ENCODE data around the gene NFKBIE. TPM values are rescaled to one million over a fixed set of nuclear protein-coding genes. Genes with fewer than 3 reads are reported as not detected.

NFKBIE gene
- total and polyA plus RNA-seq, 2 donors (not counting 1 experiment from before 2014, with no cell fraction given) = 46.5 to 90.0 TPM

DNA sequence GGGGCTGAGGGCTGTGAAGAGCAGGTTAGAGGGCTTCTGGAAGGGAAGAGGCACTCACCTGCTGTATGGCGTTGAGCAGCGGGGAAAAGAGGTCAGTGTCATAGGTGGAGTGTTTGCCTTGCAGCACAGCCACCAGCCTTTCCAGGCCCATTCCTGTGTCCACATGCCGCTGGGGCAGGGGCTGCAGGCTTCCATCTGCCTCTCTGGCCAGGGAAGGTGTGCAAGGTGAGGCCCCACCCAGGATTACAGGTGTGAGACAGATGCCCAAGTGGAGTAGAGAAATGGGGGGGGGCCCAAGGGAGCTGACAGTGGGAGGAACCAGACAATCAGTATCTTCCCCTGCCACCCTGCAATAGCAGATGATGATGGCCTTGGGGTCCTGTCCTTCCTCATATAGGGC, 44.9 kb upstream of the NFKBIE start:
- Mint-ChIP-seq H3K4me3 (no peak overlapping the region), H3K27me3 (no peaks in the 10 kb centered on the region), H3K27ac (no peak overlapping the region), H3K9me3 (ENCODE audit: insufficient read depth) (no peaks in the 10 kb centered on the region), H3K4me1 (peaks cover 17% of the 10 kb centered on the region)
- ATAC-seq (ENCODE audit: low read depth) = no peak
- Histone ChIP-seq H2AFZ (ENCODE audit: insufficient read depth, low read depth, low read length, poor library complexity, severe bottlenecking) (no peak overlapping the region), H3K4me1 (ENCODE audit: control insufficient read depth in 2 of 2, insufficient read depth in 2 of 2, low read length in 2 of 2) (peaks cover 7 to 9% of the 10 kb centered on the region in 2 donors), H3K79me2 (ENCODE audit: control insufficient read depth, insufficient read depth, low read length) (peaks cover 17% of the 10 kb centered on the region), H3K27ac (ENCODE audit: low read length in 2 of 2) (no peak overlapping the region), H3K9me3 (ENCODE audit: control extremely low read depth in 1 of 3, control insufficient read depth in 2 of 3, insufficient read depth in 1 of 3, low read length in 2 of 3) (no peaks in the 10 kb centered on the region), H3K4me3 (ENCODE audit: control extremely low read depth in 1 of 5, extremely low read depth in 1 of 5, insufficient read depth in 1 of 5, low read depth in 2 of 5, low read length in 4 of 5) (no peak overlapping the region), H3K9ac (ENCODE audit: low read length) (no peak overlapping the region), H3K36me3 (replicated peaks in 1 of 2; ENCODE audit: control extremely low read depth in 1 of 2, control insufficient read depth in 1 of 2, extremely low read depth in 1 of 2, insufficient read depth in 2 of 2, low read length in 1 of 2) (peaks cover 0 to 47% of the 10 kb centered on the region in 2 experiments), H3K4me2 (replicated peaks; ENCODE audit: low read depth, low read length, poor library complexity, severe bottlenecking) (no peak overlapping the region), H3K27me3 (replicated peaks in 1 of 4; ENCODE audit: control extremely low read depth in 1 of 4, control insufficient read depth in 3 of 4, insufficient read depth in 4 of 4, low read length in 3 of 4) (no peaks in the 10 kb centered on the region), H4K20me1 (ENCODE audit: control insufficient read depth, insufficient read depth, low read length, poor library complexity, severe bottlenecking) (no peaks in the 10 kb centered on the region)
- no peak for DNase-seq
- TF ChIP-seq, protein P1, sequence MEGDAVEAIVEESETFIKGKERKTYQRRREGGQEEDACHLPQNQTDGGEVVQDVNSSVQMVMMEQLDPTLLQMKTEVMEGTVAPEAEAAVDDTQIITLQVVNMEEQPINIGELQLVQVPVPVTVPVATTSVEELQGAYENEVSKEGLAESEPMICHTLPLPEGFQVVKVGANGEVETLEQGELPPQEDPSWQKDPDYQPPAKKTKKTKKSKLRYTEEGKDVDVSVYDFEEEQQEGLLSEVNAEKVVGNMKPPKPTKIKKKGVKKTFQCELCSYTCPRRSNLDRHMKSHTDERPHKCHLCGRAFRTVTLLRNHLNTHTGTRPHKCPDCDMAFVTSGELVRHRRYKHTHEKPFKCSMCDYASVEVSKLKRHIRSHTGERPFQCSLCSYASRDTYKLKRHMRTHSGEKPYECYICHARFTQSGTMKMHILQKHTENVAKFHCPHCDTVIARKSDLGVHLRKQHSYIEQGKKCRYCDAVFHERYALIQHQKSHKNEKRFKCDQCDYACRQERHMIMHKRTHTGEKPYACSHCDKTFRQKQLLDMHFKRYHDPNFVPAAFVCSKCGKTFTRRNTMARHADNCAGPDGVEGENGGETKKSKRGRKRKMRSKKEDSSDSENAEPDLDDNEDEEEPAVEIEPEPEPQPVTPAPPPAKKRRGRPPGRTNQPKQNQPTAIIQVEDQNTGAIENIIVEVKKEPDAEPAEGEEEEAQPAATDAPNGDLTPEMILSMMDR (IDR thresholded peaks at IDR 0.05) = no peak
- TF ChIP-seq EZH2 (IDR thresholded peaks at IDR 0.05; ENCODE audit: borderline replicate concordance, insufficient read depth, low read depth, low read length, poor library complexity, severe bottlenecking) = no peak
- intact Hi-C loops (cut with micrococcal nuclease) = no loop called here
- ChIA-PET CTCF (interaction anchor here (1.2 to 9.6 kb wide), 3 partner anchors 28 to 137 kb away, joined by 4 to 107 read pairs (median 10); partner anchors contain the start of gene TMEM151B), POLR2A (no interaction called here)
- 100% methylated on average over 3 of the region's 3 CpGs for WGBS (ENCODE audit: insufficient coverage)

DNA sequence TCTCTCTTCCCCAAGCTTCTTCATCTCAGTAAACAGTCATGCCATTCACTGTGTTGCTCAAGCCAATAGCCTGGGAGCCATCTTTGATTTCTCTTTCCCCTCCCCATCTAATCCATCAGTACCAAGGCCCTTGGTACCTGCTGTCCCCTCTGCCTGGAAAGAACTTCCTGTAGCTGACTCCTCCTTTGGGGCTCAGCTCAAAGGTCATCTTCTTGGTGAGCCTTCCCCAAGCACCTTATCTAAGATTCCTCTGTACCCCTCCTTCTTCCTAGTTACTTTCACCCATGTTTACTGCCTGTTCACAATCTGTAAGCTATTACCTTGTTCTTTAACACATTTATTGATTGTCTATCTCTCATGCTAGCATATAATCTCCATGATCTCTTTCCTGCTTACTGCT, 44.3 kb upstream of the NFKBIE start:
- Mint-ChIP-seq H3K27ac (no peak overlapping the region), H3K4me3 (no peak overlapping the region), H3K9me3 (ENCODE audit: insufficient read depth) (no peaks in the 10 kb centered on the region), H3K4me1 (peaks cover 17% of the 10 kb centered on the region), H3K27me3 (no peaks in the 10 kb centered on the region)
- Histone ChIP-seq H3K4me2 (replicated peaks; ENCODE audit: low read depth, low read length, poor library complexity, severe bottlenecking) (no peak overlapping the region), H3K4me3 (ENCODE audit: control extremely low read depth in 1 of 5, extremely low read depth in 1 of 5, insufficient read depth in 1 of 5, low read depth in 2 of 5, low read length in 4 of 5) (no peak overlapping the region), H2AFZ (ENCODE audit: insufficient read depth, low read depth, low read length, poor library complexity, severe bottlenecking) (no peak overlapping the region), H3K9ac (ENCODE audit: low read length) (no peak overlapping the region), H3K79me2 (ENCODE audit: control insufficient read depth, insufficient read depth, low read length) (peaks cover 17% of the 10 kb centered on the region), H3K36me3 (replicated peaks in 1 of 2; ENCODE audit: control extremely low read depth in 1 of 2, control insufficient read depth in 1 of 2, extremely low read depth in 1 of 2, insufficient read depth in 2 of 2, low read length in 1 of 2) (peaks cover 0 to 53% of the 10 kb centered on the region in 2 experiments), H4K20me1 (ENCODE audit: control insufficient read depth, insufficient read depth, low read length, poor library complexity, severe bottlenecking) (no peaks in the 10 kb centered on the region), H3K27me3 (replicated peaks in 1 of 4; ENCODE audit: control extremely low read depth in 1 of 4, control insufficient read depth in 3 of 4, insufficient read depth in 4 of 4, low read length in 3 of 4) (no peaks in the 10 kb centered on the region), H3K27ac (ENCODE audit: low read length in 2 of 2) (no peak overlapping the region), H3K9me3 (ENCODE audit: control extremely low read depth in 1 of 3, control insufficient read depth in 2 of 3, insufficient read depth in 1 of 3, low read length in 2 of 3) (no peaks in the 10 kb centered on the region), H3K4me1 (ENCODE audit: control insufficient read depth in 2 of 2, insufficient read depth in 2 of 2, low read length in 2 of 2) (peaks cover 7 to 9% of the 10 kb centered on the region in 2 donors)
- ChIA-PET POLR2A (no interaction called here), CTCF (interaction anchor here (0.9 to 9.6 kb wide), 5 partner anchors 30 to 214 kb away, joined by 3 to 107 read pairs (median 4); partner anchors contain the start of gene TMEM151B)
- DNase-seq (no peak), ATAC-seq (ENCODE audit: low read depth) (no peak)
- intact Hi-C loops (cut with micrococcal nuclease) = no loop called here
- TF ChIP-seq EZH2 (IDR thresholded peaks at IDR 0.05; ENCODE audit: borderline replicate concordance, insufficient read depth, low read depth, low read length, poor library complexity, severe bottlenecking) = no peak
- TF ChIP-seq, protein P1 (IDR thresholded peaks at IDR 0.05) = no peak
